Fibroblast of the aortic adventitia (primary cell): ENCODE data around the gene SLC46A3. TPM values are rescaled to one million over a fixed set of nuclear protein-coding genes. Genes with fewer than 3 reads are reported as not detected.
A peak's percentile ranks its signal among the peaks of the same experiment; 100 is the strongest.
"Not testable (repeated sequence)": the region's sequence is repeated elsewhere in the genome, so short reads cannot be mapped to it uniquely, and the experiment has no call there.

ENCODE experiments used
- DNase-seq: peaks from one replicate; pipeline ENCODE4 v3.0.0-alpha.2; 2010; ENCODE audit warnings: low read depth
- H3K4me3 ChIP-seq: 2 replicates; pipeline ENCODE4 v1.5.1; 2011; ENCODE audit warnings: low read depth, mild to moderate bottlenecking, control low read depth, low read length, moderate library complexity
- total RNA-seq: library from RNA; depleted of rRNA; stranded (reverse); fragments of >200 nt; gene quantifications from 2 replicates; pipeline ENCODE4 v1.2.3, GENCODE V29; 2012; ENCODE audit warnings: low replicate concordance
- TF ChIP-seq, protein P1 (sequence below): IDR thresholded peaks from 2 replicates; pipeline ENCODE4 v1.5.1; 2011; ENCODE audit warnings: mild to moderate bottlenecking, low read length, control low read depth, inconsistent platforms; ENCODE audit not compliant: insufficient read depth

The SLC46A3 gene
- total RNA-seq, 1 donor, result 3.4 TPM

DNA sequence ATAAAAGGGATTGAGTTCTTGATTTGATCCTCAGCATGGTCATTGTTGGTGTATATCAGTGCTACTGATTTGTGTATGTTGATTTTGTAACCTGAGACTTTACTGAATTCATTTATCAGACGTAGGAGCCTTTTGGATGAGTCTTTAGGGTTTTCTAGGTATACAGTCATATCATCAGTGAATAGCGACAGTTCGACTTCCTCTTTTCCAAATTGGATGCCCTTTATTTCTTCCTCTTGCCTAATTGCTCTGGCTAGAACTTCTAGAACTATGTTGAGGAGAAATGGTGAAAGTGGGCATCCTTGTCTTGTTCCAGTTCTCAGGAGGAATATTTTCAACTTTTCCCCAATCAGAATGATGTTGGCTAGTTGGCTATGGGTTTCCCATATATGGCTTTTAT lies 32.9 kb downstream of the SLC46A3 start:
- no peak for DNase-seq
- H3K4me3 ChIP-seq, result no peak overlapping the region
- TF ChIP-seq, protein P1, sequence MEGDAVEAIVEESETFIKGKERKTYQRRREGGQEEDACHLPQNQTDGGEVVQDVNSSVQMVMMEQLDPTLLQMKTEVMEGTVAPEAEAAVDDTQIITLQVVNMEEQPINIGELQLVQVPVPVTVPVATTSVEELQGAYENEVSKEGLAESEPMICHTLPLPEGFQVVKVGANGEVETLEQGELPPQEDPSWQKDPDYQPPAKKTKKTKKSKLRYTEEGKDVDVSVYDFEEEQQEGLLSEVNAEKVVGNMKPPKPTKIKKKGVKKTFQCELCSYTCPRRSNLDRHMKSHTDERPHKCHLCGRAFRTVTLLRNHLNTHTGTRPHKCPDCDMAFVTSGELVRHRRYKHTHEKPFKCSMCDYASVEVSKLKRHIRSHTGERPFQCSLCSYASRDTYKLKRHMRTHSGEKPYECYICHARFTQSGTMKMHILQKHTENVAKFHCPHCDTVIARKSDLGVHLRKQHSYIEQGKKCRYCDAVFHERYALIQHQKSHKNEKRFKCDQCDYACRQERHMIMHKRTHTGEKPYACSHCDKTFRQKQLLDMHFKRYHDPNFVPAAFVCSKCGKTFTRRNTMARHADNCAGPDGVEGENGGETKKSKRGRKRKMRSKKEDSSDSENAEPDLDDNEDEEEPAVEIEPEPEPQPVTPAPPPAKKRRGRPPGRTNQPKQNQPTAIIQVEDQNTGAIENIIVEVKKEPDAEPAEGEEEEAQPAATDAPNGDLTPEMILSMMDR, result no peak

DNA sequence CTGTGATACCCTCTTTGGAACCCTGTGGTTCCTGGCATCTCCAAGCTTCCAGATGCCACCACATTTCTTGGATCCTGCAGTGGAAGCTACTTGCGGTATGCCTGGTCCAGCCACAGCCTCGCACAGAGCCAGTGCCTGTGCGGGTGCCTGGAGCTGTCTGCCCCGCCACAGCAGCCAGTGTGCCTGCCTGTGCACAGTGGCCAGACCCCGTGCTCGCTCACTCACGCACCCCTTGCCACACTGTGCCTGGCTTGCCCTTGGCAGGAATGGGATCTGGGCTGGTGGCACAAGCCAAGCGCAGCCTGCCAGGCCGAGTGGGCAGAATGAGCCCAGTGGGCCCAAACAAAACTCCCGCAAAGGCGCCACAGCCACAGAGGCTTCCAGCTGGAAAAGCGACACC lies 33.7 kb downstream of the SLC46A3 start:
- TF ChIP-seq, protein P1, result no peak
- DNase-seq, result no peak
- H3K4me3 ChIP-seq, result no peak overlapping the region

DNA sequence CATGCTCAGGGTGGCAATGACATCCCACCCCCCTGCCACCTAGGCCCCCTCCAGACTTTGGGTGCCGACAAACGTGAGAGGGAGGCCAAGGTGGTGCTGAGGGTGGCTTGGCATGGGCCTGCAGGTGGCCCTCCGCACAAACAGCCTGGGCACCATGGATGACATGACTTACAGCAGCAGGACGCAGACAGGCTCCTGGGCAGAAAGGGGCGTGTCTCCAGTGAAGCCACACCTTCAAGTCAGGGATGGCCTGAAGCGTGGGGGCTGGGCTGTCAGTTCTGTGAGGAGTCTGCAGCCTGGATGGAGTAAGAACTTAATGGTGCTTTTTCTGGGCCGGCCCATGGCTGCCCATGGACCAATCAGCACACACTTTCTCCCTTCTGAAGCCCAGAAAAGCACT lies 34.5 kb downstream of the SLC46A3 start:
- H3K4me3 ChIP-seq, result no peak overlapping the region
- DNase-seq, result no peak
- TF ChIP-seq, protein P1, result no peak

DNA sequence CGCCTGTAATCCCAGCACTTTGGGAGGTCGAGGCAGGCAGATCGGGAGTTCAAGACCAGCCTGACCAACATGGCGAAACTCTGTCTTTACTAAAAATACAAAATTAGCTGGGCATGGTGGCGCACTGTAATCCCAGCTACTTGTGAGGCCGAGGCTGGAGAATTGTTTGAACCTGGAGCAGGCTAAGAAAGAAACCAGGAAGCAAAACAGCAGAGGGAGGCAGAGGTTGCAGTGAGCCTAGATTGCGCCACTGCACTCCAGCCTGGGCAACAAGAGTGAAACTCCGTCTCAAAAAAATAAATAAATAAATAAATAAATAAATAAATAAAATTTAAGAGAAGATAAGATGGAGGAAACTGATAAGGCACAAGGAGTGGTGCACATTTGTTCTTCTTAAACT lies 35.6 kb downstream of the SLC46A3 start:
- H3K4me3 ChIP-seq, DNase-seq: not testable (repeated sequence)

DNA sequence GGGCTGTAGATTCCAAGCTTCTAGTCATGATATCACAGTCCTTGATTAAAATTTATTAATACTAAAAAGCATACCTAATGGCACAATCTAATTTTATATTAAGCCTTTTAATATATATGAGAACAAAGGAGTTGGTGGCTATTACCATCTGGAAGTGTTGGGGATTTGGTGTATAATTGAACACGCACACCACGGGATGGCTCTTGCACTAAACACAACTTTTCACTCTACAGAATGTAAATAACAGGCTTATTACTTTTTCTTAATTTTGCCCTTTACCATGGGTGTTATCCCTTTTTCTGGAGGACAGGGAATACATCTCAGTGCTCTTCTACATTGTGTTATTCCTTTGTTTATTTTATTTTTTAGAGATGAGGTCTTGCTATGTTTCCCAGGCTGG lies 38.2 kb downstream of the SLC46A3 start:
- TF ChIP-seq, protein P1, result no peak
- DNase-seq, result no peak
- H3K4me3 ChIP-seq, result no peak overlapping the region

DNA sequence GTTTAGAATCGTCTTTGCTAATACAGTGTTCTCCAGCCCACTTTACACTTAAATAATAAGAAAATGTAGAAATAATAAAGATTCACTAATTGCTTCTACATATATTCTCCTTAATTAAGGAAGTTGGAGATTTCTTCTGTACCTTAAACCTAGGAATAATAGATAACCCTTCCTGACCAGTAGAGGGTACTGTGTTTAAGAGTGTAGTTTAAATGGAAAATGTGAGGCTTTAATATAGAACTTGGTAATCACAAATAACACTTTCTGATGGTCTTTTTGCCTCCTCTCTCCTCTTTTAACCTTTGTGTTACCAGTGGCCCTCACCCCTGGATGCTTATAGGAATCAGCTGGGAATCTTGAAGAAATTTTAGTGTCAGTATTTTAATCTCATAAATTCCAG lies 39.1 kb downstream of the SLC46A3 start:
- TF ChIP-seq, protein P1, result peak; percentile 45
- H3K4me3 ChIP-seq, result no peak overlapping the region
- peak; percentile 37 for DNase-seq

DNA sequence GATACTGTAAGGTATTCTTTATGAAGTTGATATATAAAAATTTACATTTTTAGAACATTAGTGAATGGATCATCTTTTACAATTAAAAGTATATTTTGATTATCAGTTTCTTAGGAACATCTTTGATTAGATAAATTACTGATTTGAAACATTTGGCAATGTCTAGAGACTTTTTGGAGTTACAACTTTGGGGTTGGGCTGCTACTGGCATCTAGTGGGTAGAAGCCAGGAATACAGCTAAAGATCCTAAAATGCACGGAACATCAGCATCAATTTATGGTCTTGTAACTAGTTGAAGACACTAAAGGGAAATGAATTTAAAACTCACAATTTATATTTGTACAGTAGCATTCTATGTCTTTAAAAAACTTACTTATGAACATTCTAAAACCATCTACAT lies 40.0 kb downstream of the SLC46A3 start:
- no peak for DNase-seq
- TF ChIP-seq, protein P1, result peak; percentile 21

More for the DNA sequence above, 40.0 kb downstream of the SLC46A3 start:
- H3K4me3 ChIP-seq, result no peak overlapping the region
